SK-N-SH (cell line): ENCODE data around the gene NSMCE4A.

Experiments
- CTCF ChIP-seq: fragments of 200-600 bp; sonication (generic); IDR thresholded peaks from 2 replicates; pipeline ENCODE4 v1.6.1; 2017; ENCODE audit warnings: antibody characterized with exemption, mild to moderate bottlenecking, moderate library complexity
- ELF1 ChIP-seq: IDR thresholded peaks from 2 replicates; pipeline ENCODE4 v1.4.0; 2012
- EP300 ChIP-seq, 2 experiments: IDR thresholded peaks; 2 replicates each; pipeline versions ENCODE4 v1.4.0 to v1.6.1; 2012; ENCODE audit warnings: borderline replicate concordance in 1 of 2, low read depth in 1 of 2, low read length in 1 of 2
- EZH2phosphoT487 ChIP-seq: fragments of 200-600 bp; sonication (generic); IDR thresholded peaks from 2 replicates; pipeline ENCODE4 v1.6.1; 2017; ENCODE audit warnings: low read depth, mixed run types, mild to moderate bottlenecking, antibody characterized with exemption, moderate library complexity, borderline replicate concordance
- GABPA ChIP-seq: IDR thresholded peaks from 2 replicates; pipeline ENCODE4 v1.4.0; 2012; ENCODE audit warnings: low read depth, mild to moderate bottlenecking
- MXI1 ChIP-seq: IDR thresholded peaks from 2 replicates; pipeline ENCODE4 v1.6.1; 2012; ENCODE audit warnings: mild to moderate bottlenecking, low read depth, low read length, improper control_type of control experiment
- NFIC ChIP-seq: IDR thresholded peaks from 2 replicates; pipeline ENCODE4 v1.4.0; 2012; ENCODE audit warnings: borderline replicate concordance
- POLR2AphosphoS5 ChIP-seq: IDR thresholded peaks from 2 replicates; pipeline ENCODE4 v1.6.1; 2012; ENCODE audit warnings: low read depth, low read length
- REST ChIP-seq: IDR thresholded peaks from 2 replicates; pipeline ENCODE4 v1.6.1; 2012; ENCODE audit warnings: mild to moderate bottlenecking, low read depth, low read length, moderate library complexity
- RFX5 ChIP-seq: IDR thresholded peaks from 2 replicates; pipeline ENCODE4 v1.6.1; 2012; ENCODE audit warnings: mild to moderate bottlenecking, improper control_type of control experiment, low read length
- TAF1 ChIP-seq: IDR thresholded peaks from 2 replicates; pipeline ENCODE4 v1.6.1; 2012; ENCODE audit warnings: low read depth, mild to moderate bottlenecking, low read length, moderate library complexity, borderline replicate concordance
- YY1 ChIP-seq: IDR thresholded peaks from 2 replicates; pipeline ENCODE4 v1.4.0; 2012; ENCODE audit warnings: low read depth, mild to moderate bottlenecking

- no peak for TF ChIP-seq GABPA
- TF ChIP-seq REST, result no peak
- TF ChIP-seq YY1, result no peak
- no peak for TF ChIP-seq CTCF
- TF ChIP-seq POLR2AphosphoS5, result no peak
- TF ChIP-seq ELF1, result no peak
- no peak for TF ChIP-seq EP300 (IDR thresholded peaks at IDR 0.05; ENCODE audit: borderline replicate concordance in 1 of 2, low read depth in 1 of 2, low read length in 1 of 2)
- TF ChIP-seq RFX5, result no peak
- TF ChIP-seq NFIC, result no peak
- TF ChIP-seq TAF1, result no peak
- TF ChIP-seq MXI1, result no peak
- no peak for TF ChIP-seq EZH2phosphoT487
Measured at GRCh38 chr10:121961456-121961855, 13.6 kb downstream of the NSMCE4A start.
